ENCODE results near the gene GINS2.

The GINS2 gene

DNA sequence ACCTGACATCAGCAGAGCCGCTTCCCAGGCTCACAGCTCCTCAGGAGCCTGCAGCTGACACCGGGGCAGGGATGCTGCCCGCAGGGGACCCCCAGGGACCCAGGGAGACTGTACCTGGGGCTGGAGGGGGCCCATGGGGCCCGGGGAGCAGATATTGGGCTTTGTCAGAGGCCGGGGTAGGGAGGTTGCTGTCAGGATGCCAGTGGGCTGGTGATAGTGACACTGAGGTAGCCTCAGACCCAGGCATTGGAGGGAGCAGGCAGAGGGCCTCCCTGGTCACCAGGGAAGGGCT is 60.5 kb downstream of the GINS2 start:
- in situ Hi-C loops (cut with MboI; ENCODE audit: low sequenced_read_pairs), result no loop called here

DNA sequence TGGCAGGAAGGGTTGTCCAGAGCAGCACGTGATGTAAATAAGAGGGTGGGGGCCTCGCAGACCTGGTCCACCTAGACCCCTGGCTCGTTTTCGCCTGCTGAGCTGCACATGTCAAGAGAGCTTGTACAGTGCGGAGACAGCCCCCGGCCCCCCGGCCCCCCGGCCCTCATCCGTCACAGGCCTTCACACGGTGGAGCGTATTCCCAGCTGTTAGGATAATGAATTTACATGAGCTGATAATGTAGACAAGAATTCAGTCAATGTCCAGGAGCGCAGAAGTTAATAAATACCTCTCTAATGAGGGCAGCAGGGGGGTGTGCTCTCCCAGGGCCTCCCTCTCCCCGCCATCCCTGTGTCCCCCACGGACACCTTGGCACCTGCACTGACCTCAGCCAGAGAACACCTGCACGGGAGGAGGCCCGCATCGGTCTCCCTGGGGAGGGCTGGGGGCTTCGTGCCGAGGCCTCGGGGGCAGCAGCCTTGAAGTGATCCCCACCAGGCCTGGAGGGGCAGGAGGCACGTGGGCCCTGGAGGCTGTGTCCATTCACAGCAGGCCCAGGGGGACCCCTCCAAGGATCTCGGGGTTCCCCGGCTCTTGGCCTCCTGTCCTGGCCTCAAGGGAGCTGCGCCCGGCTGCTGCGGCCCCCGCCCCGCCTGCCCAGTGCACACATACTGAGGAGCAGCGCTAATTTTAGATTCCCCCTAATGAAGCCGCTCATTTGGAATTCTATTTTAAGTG is 61.1 kb downstream of the GINS2 start:
- in situ Hi-C loops (cut with MboI; ENCODE audit: low sequenced_read_pairs), result no loop called here

DNA sequence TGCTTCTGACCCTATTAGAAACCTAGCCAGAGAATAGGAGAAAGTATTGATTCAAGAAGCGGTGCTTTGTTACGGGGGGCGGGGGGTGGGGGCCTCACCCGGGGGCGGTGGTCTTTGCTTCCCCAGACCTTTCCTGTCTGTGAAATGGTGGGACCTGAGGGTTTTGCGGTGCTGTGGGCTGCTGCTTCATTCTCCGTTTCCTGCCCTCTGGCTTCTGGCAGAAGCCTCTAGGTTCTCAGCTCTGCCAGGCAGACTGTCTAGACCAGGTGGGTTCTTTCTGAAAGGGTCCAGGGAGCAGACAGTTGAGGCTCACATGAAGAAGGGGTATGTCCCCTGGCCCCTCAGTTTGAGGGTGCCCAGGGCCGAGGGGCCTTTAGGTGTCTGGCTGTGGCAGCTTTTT is 61.7 kb downstream of the GINS2 start:
- in situ Hi-C loops (cut with MboI; ENCODE audit: low sequenced_read_pairs), result no loop called here
